ENCODE results near the gene TXNDC15.
"Not testable (repeated sequence)": the region's sequence is repeated elsewhere in the genome, so short reads cannot be mapped to it uniquely, and the experiment has no call there.

TXNDC15 gene

DNA sequence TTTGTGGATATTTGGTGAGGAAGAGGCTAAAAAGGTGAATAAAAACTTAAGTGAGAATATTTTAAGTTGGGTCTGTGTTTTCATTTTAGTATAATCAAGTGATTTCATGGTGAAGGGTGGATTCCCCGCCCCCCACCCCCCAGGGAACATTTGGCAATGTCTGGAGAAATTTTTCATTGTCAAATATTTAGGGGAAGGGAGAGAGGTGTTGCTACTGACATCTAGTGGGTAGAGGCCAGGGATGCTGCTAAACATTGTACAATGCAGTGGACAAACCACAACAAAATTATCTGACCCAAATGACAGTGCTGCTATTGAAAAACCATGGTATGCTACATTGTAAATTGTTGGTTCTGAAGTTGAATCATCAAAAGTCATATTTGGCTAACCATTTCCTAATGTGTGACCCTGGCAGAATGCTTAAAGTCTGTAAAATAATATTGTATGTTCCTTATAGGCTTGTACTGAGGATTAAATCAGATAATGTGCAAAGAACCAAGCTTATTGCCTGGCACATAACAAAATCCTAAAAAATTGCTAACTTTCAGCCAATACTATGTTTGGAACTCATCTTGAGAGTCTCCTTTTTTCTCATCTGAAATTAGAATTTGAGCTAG, 22.8 kb upstream of the TXNDC15 start:
- Mint-ChIP-seq H3K4me1 (ENCODE audit: low read depth) (peaks cover 54% of the 10 kb centered on the region), H3K27ac (peak overlapping the region; percentile 78), H3K4me3 (no peak overlapping the region), H3K9me3 (no peaks in the 10 kb centered on the region), H3K27me3 (no peaks in the 10 kb centered on the region), H3K36me3 (ENCODE audit: low read depth) (peaks cover 88% of the 10 kb centered on the region)
- DNase-seq = no peak

DNA sequence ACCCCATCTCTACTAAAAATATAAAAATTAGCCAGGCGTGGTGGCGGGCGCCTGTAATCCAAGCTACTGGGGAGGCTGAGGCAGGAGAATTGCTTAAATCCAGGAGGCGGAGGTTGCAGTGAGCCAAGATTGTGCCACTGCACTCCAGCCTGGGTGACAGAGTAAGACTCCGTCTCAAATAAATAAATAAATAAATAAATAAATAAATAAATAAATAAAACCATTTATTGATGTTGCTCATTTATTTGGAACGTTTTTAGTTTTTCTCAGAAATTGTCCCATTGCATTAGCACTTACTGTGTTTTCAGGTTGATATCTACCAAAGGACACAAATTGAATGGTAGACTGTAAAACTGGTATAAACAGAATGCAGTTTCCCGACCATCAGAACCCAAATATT, 17.7 kb upstream of the TXNDC15 start:
- Mint-ChIP-seq H3K36me3 (ENCODE audit: low read depth) (peaks cover 81% of the 10 kb centered on the region), H3K4me1 (ENCODE audit: low read depth) (peaks cover 26% of the 10 kb centered on the region)
- H3K27me3 Mint-ChIP-seq, DNase-seq, H3K9me3 Mint-ChIP-seq, H3K27ac Mint-ChIP-seq, H3K4me3 Mint-ChIP-seq: not testable (repeated sequence)

DNA sequence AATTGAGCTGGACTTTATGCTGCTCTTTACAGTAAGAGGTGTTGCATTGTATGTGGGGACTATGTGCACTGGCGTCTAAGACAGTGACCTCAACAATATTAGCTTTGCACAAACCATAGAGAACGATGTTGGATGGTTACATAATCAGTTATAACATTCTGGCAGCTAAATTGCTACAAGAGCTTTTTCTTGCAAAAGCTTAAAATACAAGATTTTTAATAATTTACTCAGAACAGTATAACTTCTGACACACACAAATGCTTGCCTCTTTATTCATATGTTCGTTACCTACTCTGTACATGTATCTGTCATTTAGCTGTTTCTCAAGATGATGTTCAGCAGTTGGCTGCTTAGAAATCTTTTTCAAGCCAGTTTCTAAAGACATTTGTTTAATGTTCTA, 16.8 kb upstream of the TXNDC15 start:
- H3K36me3 Mint-ChIP-seq (ENCODE audit: low read depth) = peaks cover 78% of the 10 kb centered on the region
- DNase-seq = no peak
- H3K4me3 Mint-ChIP-seq = no peak overlapping the region
- H3K4me1 Mint-ChIP-seq (ENCODE audit: low read depth) = peaks cover 20% of the 10 kb centered on the region
- no peaks in the 10 kb centered on the region for H3K27me3 Mint-ChIP-seq
- peak overlapping the region; percentile 10 for H3K27ac Mint-ChIP-seq
- no peaks in the 10 kb centered on the region for H3K9me3 Mint-ChIP-seq

DNA sequence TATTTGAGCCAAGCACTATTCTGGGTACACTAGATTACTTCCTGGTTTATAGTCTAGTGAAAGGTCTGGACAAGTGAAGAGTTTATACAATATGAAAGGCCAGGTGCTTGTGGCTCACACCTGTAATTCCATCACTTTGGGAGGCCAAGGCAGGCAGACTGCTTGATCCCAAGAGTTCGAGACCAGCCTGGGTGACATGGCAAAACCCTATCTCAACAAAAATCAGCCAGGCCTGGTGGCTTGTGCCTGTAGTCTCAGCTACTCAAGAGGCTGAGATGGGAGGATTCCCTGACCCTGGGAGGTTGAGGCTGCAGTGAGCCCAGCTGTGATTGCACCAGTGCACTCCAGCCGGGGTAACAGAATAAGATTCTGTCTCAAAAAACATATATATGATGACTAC, 9.5 kb upstream of the TXNDC15 start:
- H3K36me3 Mint-ChIP-seq (ENCODE audit: low read depth) = peaks cover 28% of the 10 kb centered on the region
- DNase-seq = no peak
- no peaks in the 10 kb centered on the region for H3K27me3 Mint-ChIP-seq
- no peak overlapping the region for H3K4me3 Mint-ChIP-seq
- H3K9me3 Mint-ChIP-seq = no peaks in the 10 kb centered on the region
- no peaks in the 10 kb centered on the region for H3K4me1 Mint-ChIP-seq (ENCODE audit: low read depth)
- H3K27ac Mint-ChIP-seq = no peak overlapping the region

DNA sequence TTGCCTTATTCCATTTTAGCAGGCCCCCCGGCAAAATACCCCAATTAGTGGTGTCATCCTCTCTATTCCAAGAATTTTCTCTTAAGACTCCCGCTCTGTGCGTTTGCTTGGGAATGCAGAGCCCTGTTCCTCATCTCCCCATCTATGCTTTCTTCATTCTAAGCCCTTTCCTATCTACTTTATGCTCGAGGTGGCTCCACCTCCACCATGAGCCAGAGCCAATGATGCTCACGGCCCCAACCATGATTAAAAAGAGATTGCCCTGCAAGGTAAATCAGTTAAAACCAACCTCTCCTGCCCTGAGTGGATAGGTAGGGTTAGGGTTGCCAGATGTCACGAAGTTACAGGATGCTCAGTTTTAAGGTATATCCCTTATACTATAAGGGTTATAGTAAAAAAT, 677 bp upstream of the TXNDC15 start:
- Mint-ChIP-seq H3K36me3 (ENCODE audit: low read depth) (peaks cover 27% of the 10 kb centered on the region), H3K27ac (peak overlapping the region; percentile 97), H3K4me3 (peak overlapping the region; percentile 96), H3K4me1 (ENCODE audit: low read depth) (peaks cover 36% of the 10 kb centered on the region), H3K27me3 (no peaks in the 10 kb centered on the region), H3K9me3 (no peaks in the 10 kb centered on the region)
- DNase-seq = peak; percentile 39

DNA sequence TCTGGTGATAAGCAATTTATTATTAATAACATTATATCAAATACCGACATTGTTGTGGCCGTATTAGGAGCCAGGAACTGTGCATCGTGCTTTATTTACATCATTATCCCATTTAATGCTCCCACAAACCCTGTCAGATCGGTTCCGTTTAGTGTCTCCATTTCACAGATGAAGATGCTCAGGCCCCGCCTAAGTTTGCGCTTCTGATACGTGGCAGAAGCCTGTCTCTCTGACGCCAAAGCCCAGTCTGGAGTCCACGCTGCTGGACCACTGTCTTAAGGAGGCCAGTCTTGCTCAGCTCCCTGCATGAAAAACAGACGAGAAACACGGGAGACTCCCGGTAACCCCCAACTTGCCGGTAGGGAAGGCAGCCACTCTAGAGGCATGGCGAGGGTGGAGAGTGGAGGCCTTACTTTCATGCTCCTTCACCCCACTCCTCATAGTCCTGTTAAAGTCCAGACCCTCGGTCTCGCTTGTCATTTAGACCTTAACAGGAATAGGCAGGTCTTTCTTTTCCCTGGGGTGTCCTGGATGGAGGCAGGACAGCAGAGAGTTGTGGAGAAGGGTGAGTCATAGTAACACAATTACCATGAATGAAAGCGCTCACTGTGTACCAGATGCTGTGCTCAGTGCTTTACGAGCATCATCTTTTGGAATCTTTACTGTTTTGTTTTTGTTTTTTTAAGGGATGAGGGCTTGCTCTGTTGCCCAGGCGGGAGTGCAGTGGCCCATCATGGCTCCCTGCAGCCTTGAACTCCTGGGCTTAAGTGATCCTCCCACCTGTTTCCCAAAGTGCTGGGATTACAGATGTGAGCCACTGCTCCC, 872 bp downstream of the TXNDC15 start:
- H3K27ac Mint-ChIP-seq = peak overlapping the region; percentile 97
- H3K4me3 Mint-ChIP-seq = peak overlapping the region; percentile 96
- peaks cover 41% of the 10 kb centered on the region for H3K36me3 Mint-ChIP-seq (ENCODE audit: low read depth)
- DNase-seq = peak; percentile 70
- H3K4me1 Mint-ChIP-seq (ENCODE audit: low read depth) = peaks cover 48% of the 10 kb centered on the region
- H3K27me3 Mint-ChIP-seq = no peaks in the 10 kb centered on the region
- H3K9me3 Mint-ChIP-seq = no peaks in the 10 kb centered on the region

DNA sequence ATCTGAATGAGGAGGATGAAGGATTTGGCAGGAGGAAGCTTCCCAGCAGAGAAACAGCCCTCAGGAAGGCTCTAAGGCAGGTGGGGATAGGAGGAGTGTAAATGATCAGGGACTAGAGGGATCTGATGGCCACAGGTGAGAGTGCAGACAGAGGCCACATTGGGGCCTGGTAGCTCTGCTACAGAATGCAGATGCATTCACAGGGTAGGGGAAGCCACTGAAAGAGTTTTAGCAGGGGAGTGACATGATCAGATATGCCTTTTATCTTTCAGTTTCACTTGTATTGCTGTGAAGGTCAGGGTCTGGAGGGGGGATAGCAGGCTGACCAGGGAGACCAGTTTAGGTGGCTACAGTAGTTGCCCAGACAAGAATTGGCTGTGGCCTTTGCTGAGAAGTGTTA, 3.0 kb downstream of the TXNDC15 start:
- H3K36me3 Mint-ChIP-seq (ENCODE audit: low read depth) = peaks cover 46% of the 10 kb centered on the region
- no peaks in the 10 kb centered on the region for H3K27me3 Mint-ChIP-seq
- H3K9me3 Mint-ChIP-seq = no peaks in the 10 kb centered on the region
- H3K4me3 Mint-ChIP-seq = no peak overlapping the region
- H3K27ac Mint-ChIP-seq = peak overlapping the region; percentile 63
- H3K4me1 Mint-ChIP-seq (ENCODE audit: low read depth) = peaks cover 53% of the 10 kb centered on the region
- no peak for DNase-seq

DNA sequence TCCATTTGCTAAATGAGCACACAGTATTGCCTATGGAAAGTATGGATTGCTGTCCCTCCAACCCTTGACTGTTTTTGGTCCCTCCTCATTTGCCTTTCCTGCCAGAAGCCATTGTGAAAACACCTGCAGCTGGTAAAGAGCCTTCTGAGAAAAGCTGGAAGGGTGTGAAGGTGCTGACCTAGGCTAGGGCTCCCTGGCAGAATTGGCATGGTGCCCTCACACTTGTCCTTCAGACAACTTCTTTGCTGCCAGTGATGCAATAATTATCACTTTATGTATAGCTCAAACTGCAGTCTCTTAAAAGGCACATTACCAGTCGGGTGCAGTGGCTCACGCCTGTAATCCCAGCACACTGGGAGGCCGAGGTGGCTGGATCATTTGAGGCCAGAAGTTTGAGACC, 4.2 kb downstream of the TXNDC15 start:
- Mint-ChIP-seq H3K36me3 (ENCODE audit: low read depth) (peaks cover 46% of the 10 kb centered on the region), H3K27me3 (no peaks in the 10 kb centered on the region), H3K9me3 (no peaks in the 10 kb centered on the region), H3K4me1 (ENCODE audit: low read depth) (peaks cover 51% of the 10 kb centered on the region), H3K4me3 (no peak overlapping the region), H3K27ac (peak overlapping the region; percentile 36)
- DNase-seq = no peak

DNA sequence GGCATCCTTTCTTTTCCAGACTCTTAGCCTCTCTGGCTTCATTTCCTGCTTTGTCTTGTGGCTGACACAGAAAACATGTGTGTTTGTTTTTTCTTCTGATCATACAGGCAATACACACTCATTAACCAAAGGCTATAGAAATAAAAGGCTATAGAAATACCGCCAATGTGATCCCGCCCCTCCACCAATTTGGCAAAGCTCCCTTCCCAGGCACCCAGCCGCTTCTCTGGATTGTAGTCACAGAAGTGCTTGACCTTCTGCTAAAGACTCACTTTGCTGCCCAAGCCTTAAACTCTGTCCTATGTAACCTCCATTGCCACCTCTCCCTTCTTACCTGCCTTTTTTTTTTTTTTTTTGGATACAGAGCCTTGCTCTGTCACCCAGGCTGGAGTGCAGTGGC, 5.3 kb downstream of the TXNDC15 start:
- Mint-ChIP-seq H3K4me3 (no peak overlapping the region), H3K27me3 (no peaks in the 10 kb centered on the region), H3K9me3 (no peaks in the 10 kb centered on the region), H3K27ac (peak overlapping the region; percentile 9), H3K4me1 (ENCODE audit: low read depth) (peaks cover 48% of the 10 kb centered on the region), H3K36me3 (ENCODE audit: low read depth) (peaks cover 44% of the 10 kb centered on the region)
- no peak for DNase-seq

DNA sequence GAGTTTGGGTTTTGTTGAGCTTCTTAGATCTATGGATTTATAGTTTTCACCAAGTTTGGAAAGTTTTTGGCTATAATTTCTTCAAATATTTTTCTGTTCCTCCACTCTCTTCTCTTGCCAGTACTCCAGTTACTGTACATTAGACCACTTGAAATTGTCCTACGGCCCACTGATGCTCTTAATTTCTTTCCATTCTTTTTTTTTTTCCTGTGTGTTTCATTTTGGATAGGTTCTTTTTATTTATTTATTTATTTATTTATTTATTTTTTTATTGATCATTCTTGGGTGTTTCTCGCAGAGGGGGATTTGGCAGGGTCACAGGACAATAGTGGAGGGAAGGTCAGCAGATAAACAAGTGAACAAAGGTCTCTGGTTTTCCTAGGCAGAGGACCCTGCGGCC, 6.8 kb downstream of the TXNDC15 start:
- Mint-ChIP-seq H3K4me1 (ENCODE audit: low read depth) (peaks cover 47% of the 10 kb centered on the region), H3K36me3 (ENCODE audit: low read depth) (peaks cover 38% of the 10 kb centered on the region)
- H3K4me3 Mint-ChIP-seq, DNase-seq, H3K27ac Mint-ChIP-seq, H3K9me3 Mint-ChIP-seq, H3K27me3 Mint-ChIP-seq: not testable (repeated sequence)

DNA sequence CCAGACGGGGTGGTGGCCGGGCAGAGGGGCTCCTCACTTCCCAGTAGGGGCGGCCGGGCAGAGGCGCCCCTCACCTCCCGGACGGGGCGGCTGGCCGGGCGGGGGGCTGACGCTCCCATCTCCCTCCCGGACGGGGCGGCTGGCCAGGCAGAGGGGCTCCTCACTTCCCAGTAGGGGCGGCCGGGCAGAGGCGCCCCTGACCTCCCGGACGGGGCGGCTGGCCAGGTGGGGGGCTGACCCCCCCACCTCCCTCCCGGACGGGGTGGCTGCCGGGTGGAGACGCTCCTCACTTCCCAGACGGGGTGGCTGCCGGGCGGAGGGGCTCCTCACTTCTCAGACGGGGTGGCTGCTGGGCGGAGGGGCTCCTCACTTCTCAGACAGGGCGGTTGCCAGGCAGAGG, 7.5 kb downstream of the TXNDC15 start:
- H3K9me3 Mint-ChIP-seq, H3K27ac Mint-ChIP-seq, H3K27me3 Mint-ChIP-seq, DNase-seq, H3K4me3 Mint-ChIP-seq: not testable (repeated sequence)
- peaks cover 31% of the 10 kb centered on the region for H3K36me3 Mint-ChIP-seq (ENCODE audit: low read depth)
- H3K4me1 Mint-ChIP-seq (ENCODE audit: low read depth) = peaks cover 43% of the 10 kb centered on the region

DNA sequence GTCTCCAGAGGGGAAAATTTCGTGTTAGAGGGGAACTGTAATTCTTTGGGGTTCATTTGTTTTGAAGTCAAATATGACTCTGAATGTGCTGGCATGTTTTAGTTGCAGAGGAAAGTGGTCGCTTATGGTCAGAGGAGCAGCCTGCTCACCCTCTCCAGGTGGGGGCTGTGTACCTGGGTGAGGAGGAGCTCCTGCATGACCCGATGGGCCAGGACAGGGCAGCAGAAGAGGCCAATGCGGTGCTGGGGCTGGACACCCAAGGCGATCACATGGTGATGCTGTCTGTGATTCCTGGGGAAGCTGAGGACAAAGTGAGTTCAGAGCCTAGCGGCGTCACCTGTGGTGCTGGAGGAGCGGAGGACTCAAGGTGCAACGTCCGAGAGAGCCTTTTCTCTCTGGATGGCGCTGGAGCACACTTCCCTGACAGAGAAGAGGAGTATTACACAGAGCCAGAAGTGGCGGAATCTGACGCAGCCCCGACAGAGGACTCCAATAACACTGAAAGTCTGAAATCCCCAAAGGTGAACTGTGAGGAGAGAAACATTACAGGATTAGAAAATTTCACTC, 13.5 kb downstream of the TXNDC15 start:
- Mint-ChIP-seq H3K27me3 (no peaks in the 10 kb centered on the region), H3K4me1 (ENCODE audit: low read depth) (peaks cover 36% of the 10 kb centered on the region), H3K4me3 (no peak overlapping the region), H3K9me3 (no peaks in the 10 kb centered on the region), H3K27ac (peak overlapping the region; percentile 38), H3K36me3 (ENCODE audit: low read depth) (peaks cover 45% of the 10 kb centered on the region)
- DNase-seq = no peak

DNA sequence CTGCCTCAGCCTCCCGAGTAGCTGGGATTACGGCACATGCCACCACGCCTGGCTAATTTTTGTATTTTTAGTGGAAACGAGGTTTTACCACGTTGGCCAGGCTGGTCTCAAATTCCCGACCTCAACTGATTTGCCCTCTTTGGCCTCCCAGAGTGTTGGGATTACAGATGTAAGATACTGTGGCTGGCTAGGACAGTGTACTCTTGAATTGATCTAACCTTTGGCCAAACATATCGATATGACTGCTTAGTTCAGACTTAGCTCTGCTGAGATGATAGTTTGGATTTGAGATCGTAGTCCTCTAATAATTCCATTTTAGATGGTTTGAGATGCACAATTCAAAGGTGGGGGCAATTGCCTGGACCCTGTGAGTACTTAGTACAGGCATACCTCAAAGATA, 15.2 kb downstream of the TXNDC15 start:
- Mint-ChIP-seq H3K4me1 (ENCODE audit: low read depth) (peaks cover 34% of the 10 kb centered on the region), H3K36me3 (ENCODE audit: low read depth) (peaks cover 58% of the 10 kb centered on the region), H3K9me3 (no peaks in the 10 kb centered on the region), H3K27ac (peak overlapping the region; percentile 18), H3K27me3 (no peaks in the 10 kb centered on the region), H3K4me3 (no peak overlapping the region)
- DNase-seq = no peak

DNA sequence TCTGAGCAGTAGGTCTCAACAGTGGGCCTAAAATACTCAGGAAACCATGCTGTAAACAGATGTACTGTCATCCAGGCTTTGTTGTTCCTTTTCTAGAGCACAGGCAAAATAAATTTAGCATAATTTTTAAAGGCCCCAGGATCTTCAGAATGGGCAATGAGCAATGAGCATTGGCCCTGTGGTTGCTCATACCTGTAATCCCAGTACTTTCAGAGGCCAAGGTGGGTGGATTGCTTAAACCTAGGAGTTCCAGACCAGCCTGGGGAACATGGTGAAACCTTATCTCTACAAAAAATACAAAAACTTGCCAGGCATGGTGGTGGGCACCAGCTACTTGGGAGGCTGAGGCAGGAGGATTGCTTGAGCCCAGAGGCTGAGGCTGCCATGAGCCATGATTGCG, 17.3 kb downstream of the TXNDC15 start:
- no peaks in the 10 kb centered on the region for H3K27me3 Mint-ChIP-seq
- H3K4me1 Mint-ChIP-seq (ENCODE audit: low read depth) = peaks cover 22% of the 10 kb centered on the region
- H3K27ac Mint-ChIP-seq = no peak overlapping the region
- no peaks in the 10 kb centered on the region for H3K9me3 Mint-ChIP-seq
- peaks cover 75% of the 10 kb centered on the region for H3K36me3 Mint-ChIP-seq (ENCODE audit: low read depth)
- no peak overlapping the region for H3K4me3 Mint-ChIP-seq
- DNase-seq = no peak

DNA sequence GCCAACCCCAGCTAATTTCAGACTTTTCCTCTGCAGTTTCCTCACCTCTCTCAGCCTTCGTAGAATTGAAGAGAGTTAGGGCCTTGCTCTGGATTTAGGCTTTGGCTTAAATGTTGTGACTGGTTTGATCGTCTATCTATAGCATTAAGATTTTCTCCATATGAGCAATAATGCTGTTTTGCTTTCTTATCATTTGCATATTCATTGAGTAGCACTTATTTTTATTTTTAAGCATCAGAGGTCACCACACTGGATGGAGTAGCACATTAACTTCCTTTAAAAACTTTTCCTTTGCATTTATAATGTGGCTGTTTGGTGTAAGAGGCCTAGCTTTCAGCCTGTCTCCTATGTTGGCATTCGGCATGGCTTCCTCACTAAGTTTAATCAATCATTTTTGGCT, 18.1 kb downstream of the TXNDC15 start:
- peak overlapping the region; percentile 63 for H3K27ac Mint-ChIP-seq
- peaks cover 22% of the 10 kb centered on the region for H3K4me1 Mint-ChIP-seq (ENCODE audit: low read depth)
- H3K36me3 Mint-ChIP-seq (ENCODE audit: low read depth) = peaks cover 74% of the 10 kb centered on the region
- no peaks in the 10 kb centered on the region for H3K9me3 Mint-ChIP-seq
- no peak overlapping the region for H3K4me3 Mint-ChIP-seq
- H3K27me3 Mint-ChIP-seq = no peaks in the 10 kb centered on the region
- no peak for DNase-seq

All from activated T-cell treated with anti-CD3 and anti-CD28 coated beads, Interleukin-2, amount 50 U/mL, for 24 hours (primary cell).